HG03432 (cell line): ENCODE measurements around the gene PDIK1L.

ENCODE experiments used
- ATAC-seq: cut with Tn5 transposase; IDR thresholded peaks from one replicate; pipeline ENCODE4 v1.9.1; 2021; ENCODE audit warnings: mild to moderate bottlenecking, moderate library complexity; ENCODE audit not compliant: unreplicated experiment

PDIK1L gene

DNA sequence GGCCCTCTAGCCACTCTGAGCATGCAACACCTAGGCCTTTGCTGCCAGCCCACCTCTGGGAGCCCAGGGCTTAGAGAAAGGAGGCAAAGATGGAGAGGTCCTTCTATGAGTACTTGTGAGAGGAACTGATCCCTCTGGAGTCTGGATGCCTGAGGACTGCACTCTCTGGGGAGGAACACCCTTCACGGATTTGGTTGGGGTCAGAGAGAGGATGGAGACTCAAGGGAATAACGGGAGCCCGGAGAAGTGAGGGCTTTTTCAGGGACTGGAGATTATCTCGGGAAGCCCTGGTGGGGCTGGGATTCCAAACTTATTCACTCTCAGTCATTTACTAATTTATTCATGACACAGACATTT is 57.6 kb downstream of the PDIK1L start:
- ATAC-seq = no peak

DNA sequence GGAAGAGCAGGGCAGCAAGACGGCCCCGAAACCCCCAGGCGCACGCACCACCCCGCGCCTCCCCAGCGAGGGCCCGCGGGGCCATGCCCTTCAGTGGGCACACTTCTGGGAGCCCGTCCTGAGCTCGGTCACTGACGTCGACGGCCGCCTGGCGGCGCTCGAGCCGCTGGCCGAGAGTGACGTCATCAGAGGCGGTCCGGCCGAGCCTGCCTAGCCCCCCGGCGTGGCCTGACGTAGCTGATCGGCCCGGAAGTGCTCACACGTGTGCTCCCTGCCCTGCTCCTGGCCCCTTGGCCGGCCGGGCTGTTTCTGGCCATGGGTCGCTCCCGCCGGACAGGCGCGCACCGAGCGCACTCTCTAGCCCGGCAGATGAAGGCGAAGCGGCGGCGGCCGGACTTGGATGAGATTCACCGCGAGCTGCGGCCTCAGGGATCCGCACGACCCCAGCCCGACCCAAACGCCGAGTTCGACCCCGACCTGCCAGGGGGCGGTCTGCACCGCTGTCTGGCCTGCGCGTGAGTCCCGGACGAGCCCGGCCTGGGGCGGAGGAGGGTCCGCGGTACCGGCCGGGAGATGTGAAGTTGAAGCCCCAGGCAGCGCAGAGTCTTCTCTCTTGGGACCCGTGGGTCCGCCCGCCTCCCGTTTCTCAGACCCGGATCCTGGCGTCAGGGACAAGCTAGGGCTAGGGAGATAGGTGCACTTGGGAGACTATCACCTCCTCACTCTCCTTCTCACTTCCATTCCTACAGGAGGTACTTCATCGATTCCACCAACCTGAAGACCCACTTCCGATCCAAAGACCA is 58.2 kb downstream of the PDIK1L start, which contains the start of gene ZNF593:
Gene ZNF593, plus strand, starts transcription at position 240 of the 803 bp plus-strand sequence. Its CDS starts 76 bp downstream, at position 316.
- ATAC-seq = peak; percentile 93

DNA sequence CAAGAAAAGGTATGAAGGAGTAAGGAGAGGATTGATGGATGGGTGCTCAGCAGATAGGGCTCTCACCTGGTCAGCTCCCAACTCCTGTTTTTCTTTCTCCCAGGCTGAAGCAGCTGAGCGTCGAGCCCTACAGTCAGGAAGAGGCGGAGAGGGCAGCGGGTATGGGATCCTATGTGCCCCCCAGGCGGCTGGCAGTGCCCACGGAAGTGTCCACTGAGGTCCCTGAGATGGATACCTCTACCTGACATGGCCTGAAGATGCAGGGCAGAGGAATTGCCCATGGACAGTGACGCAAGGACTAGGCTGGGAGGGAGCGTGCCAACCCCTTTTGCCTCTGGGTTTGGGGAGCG is 58.8 kb downstream of the PDIK1L start:
- ATAC-seq = no peak

- no peak for ATAC-seq
These were observed 59.8 kb downstream of the PDIK1L start, which contains the start of gene ZNF593OS for GRCh38 chr1:26171084-26172072. Gene ZNF593OS (minus strand): TSS chr1:26171832. CDS start chr1:26171661, 171 bp downstream.
